RPMI7951 (cell line): ENCODE data around the gene ZNF783. TPM values are rescaled to one million over a fixed set of nuclear protein-coding genes. Genes with fewer than 3 reads are reported as not detected.
"Not testable (repeated sequence)": the region's sequence is repeated elsewhere in the genome, so short reads cannot be mapped to it uniquely, and the experiment has no call there.

ENCODE experiments used
- DNase-seq: peaks from one replicate; pipeline ENCODE4 v3.0.0-alpha.2; 2012; ENCODE audit warnings: low read depth
- total RNA-seq: library from RNA; depleted of rRNA; stranded (reverse); fragments of >200 nt; shearing (Covaris generic); gene quantifications from 2 replicates; pipeline ENCODE4 v1.2.3, GENCODE V29; 2014; rRNA removed

The ZNF783 gene
- 2.2 and 4.1 TPM in 2 replicates for total RNA-seq

GRCh38 chr7:149261829-149262617 lies at the start of gene ZNF783:
Gene ZNF783, plus strand, starts transcription at chr7:149262196. Its CDS starts 138 bp downstream, at chr7:149262334.
- peak; percentile 86 for DNase-seq

GRCh38 chr7:149214020-149214720 lies 47.8 kb upstream of the ZNF783 start:
- DNase-seq = no peak

DNA sequence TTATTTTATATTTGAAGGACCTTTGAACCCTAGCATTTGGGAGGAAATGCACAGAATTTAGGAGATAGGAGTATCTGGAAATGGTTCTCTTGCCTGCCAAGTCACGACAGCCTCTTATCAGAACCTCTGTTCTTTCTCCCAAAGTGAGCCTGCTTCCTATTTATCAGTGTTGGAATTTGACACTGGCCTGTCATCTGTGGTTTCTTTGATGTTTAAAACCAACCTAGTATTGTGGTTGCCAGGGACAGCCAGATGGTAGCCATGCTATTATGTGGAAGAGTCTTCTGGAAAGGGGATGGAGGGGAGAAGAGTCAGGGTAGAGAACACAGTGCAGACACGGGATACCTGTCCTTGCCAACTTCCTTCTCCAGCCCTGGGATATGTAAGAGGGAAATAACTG lies 45.6 kb upstream of the ZNF783 start:
- DNase-seq = peak; percentile 60

GRCh38 chr7:149217570-149217969 lies 44.4 kb upstream of the ZNF783 start:
- DNase-seq = no peak

- peak; percentile 40 for DNase-seq
Measured at GRCh38 chr7:149218469-149219420, 43.3 kb upstream of the ZNF783 start.

GRCh38 chr7:149220534-149220933 lies 41.5 kb upstream of the ZNF783 start:
- DNase-seq = peak; percentile 93

- DNase-seq = no peak
Measured at GRCh38 chr7:149223176-149223575, 38.8 kb upstream of the ZNF783 start.

GRCh38 chr7:149223761-149224160 lies 38.2 kb upstream of the ZNF783 start:
- no peak for DNase-seq

- no peak for DNase-seq
Measured at GRCh38 chr7:149224352-149224751, 37.6 kb upstream of the ZNF783 start.

DNA sequence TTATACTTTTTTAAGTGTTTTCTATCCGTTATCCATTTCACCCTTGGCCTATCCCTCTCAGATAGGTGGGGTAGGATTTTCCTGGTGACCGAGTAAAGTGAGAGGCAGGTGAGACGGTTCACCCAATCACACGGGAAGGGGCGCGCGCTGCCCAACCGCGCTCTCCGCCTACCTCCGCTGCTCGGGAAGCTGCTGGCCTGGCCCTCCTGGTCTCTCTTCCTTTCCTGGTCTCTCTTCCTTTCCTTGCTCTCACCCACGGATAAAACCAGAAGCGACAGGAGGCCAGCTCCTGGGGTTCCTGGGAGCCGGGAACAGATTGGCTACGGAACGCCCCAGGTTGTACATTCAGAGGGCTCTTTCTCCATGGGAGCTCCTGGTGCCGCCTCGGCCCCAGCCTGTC lies 36.9 kb upstream of the ZNF783 start:
- no peak for DNase-seq

DNA sequence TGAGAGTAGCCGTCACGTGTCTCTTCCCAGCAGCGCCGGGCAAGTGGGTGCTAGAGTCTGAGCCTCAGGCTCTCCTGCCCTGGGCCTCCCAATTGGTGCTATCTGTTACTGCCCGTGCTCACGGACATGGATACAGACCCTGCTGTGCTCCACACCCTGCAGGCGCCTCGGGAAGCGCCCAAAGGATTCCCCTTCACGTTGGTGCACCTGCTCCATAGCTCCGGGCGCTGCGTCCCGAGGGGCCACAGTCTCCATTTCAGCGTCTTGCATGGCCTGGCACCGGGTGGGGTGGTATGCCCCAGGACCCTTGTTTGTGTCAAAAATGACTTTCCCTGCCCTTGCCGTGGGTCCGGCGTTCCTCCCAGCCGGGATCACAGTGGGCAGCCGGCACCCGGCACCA lies 36.3 kb upstream of the ZNF783 start:
- DNase-seq = no peak

- DNase-seq = not testable (repeated sequence)
Measured at GRCh38 chr7:149226366-149226765, 35.6 kb upstream of the ZNF783 start.

GRCh38 chr7:149226840-149227494 lies 35.0 kb upstream of the ZNF783 start:
- no peak for DNase-seq

GRCh38 chr7:149228831-149229471 lies 33.0 kb upstream of the ZNF783 start:
- DNase-seq = no peak

DNA sequence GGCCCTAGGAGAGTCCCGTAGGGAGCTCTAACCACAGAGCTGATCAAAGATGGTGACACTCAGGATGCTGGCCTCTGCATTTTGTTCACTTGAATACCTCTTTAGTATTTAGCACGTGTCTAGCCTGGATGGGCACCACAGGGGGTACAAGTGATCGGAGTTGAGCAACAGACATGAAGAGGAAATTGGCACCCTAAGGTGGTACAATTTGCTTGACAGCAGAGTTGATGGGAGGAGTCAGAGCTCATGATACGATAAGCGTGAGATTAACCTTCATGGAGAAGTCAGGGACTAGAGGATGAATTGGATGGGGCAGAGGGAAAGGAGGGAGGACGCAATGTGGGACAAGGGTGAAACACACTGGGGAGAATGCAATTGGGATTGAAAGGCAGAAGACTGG lies 32.5 kb upstream of the ZNF783 start:
- no peak for DNase-seq

- no peak for DNase-seq
Measured at GRCh38 chr7:149232362-149232761, 29.6 kb upstream of the ZNF783 start.

- peak; percentile 77 for DNase-seq
Measured at GRCh38 chr7:149233655-149234204, 28.3 kb upstream of the ZNF783 start.

- no peak for DNase-seq
Measured at GRCh38 chr7:149237502-149237901, 24.5 kb upstream of the ZNF783 start.

DNA sequence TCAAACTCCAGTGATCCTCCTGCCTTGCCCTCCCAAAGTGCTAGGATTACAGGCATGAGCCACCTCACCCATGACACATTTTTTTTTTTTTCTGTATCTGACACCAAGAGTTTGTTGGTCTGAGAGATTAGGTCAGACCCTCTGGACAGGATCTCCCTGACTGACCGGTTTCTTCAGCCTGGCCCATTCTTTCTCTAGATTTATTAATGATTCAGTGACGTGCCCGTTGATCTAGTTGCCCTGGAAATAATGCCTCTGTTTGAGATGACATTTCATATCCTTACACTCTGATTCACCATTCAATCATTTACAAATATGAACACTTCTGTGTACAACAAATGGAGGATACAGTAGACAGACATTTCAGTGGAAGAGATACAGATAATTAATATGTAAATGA lies 23.9 kb upstream of the ZNF783 start:
- DNase-seq = no peak

DNA sequence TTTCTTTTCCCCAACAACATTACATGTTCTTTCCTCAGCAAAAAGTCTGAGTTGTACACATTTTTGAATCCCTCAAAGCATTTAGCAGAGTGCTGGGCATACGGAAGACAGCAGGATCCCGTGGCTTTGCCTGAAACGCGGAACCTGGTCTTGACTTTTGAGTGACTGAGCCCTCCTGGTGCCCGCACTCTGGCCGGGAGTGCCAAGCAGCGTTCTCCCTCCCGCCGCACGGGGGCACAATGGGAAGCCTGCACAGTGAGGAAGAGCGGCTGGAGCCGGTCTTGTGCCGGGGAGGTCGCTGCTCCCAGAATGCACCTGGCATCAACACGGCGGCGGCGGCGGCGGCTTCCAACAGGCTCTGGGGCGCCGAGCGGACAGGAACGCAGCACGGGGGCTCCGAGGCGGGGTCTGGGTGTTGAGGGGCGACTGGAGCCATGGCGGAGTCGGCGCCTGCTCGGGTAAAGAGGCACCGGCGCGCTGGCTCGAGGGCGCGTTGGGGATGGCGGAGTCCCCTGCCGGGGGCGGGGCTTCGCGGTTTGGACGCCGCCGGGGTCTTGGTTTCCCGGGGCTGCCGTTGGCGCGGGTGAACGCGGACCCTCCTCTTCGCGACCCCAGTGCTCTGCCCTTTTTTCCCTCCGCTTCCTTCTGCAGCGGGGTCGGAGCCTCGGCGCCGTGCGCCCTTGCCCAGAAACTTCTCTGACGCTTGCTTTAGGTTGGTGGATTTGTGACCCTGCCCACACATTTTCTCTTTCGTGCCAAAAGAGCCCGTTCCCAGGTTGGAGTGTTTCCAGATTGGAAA lies 22.5 kb upstream of the ZNF783 start, which contains the start of gene ZNF212:
Gene ZNF212 (plus strand): TSS at position 307 of the 799 bp plus-strand sequence. CDS start 128 bp downstream, at position 435.
- peak; percentile 89 for DNase-seq
